HG03378 (cell line): ENCODE measurements around the gene FERMT2.
"Not testable (repeated sequence)": the region's sequence is repeated elsewhere in the genome, so short reads cannot be mapped to it uniquely, and the experiment has no call there.

Experiments
- ATAC-seq: cut with Tn5 transposase; IDR thresholded peaks from one replicate; pipeline ENCODE4 v1.9.1; 2021; ENCODE audit warnings: mild to moderate bottlenecking, moderate library complexity; ENCODE audit not compliant: unreplicated experiment

Gene FERMT2

GRCh38 chr14:52868911-52869618 lies 81.8 kb downstream of the FERMT2 start:
- no peak for ATAC-seq

DNA sequence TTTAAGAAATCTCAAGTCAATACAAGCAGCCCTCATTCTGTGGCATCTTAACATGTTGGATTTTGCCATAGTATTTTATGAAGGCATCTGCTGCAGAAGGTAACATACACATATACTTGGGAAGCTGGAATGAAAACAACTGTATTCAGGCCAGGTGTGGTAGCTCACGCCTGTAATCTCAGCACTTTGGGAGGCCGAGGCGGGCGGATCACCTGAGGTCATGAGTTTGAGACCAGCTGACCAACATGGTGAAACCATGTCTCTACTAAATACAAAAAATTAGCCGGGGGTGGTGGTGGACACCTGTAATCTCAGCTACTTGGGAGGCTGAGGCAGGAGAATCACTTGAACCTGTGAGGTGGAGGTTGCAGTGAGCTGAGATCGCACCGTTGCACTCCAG lies 86.0 kb downstream of the FERMT2 start:
- not testable (repeated sequence) for ATAC-seq

GRCh38 chr14:52863334-52863700 lies 87.5 kb downstream of the FERMT2 start:
- no peak for ATAC-seq

GRCh38 chr14:52862632-52863333 lies 88.1 kb downstream of the FERMT2 start:
- no peak for ATAC-seq

GRCh38 chr14:52861403-52861802 lies 89.4 kb downstream of the FERMT2 start:
- ATAC-seq, result no peak

DNA sequence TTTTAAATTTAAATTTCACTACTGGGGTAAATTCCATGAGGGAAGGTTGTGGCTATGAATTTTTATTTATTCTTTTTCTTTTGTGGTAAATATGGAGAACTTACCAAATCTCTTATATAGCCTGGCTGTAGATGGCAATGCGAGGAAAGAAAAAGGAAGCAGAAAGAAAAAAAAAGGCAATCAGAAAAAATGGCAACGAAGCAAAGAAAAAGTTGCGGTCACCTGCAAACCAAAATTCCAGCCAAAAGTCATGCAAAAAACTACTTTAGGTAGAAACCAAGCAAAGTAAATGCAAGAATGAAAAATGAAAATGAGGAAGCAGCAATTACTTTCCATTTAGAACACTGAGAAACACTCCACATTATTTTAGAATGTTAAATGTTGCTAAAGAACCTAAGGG lies 89.9 kb downstream of the FERMT2 start:
- no peak for ATAC-seq

- ATAC-seq, result no peak
Measured at GRCh38 chr14:52860209-52860608, 90.6 kb downstream of the FERMT2 start.

GRCh38 chr14:52856139-52856538 lies 94.7 kb downstream of the FERMT2 start:
- no peak for ATAC-seq

DNA sequence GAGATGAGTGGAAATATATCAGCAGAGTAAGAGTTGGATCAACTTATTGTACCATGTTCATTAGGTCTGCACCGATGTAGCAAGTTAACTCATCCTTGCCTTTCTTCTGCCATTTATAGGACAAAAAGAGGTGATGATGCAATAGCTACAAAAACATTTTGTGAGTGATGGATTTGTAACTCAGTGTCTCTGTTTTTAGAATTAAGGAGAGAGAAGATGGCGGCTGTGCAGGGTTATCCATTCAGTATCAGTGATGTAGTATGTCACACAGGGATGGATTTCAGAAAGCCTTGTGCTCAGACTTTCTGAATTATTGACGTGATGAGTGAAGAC lies 97.4 kb downstream of the FERMT2 start:
- no peak for ATAC-seq

GRCh38 chr14:52852810-52853521 lies 97.9 kb downstream of the FERMT2 start:
- no peak for ATAC-seq

DNA sequence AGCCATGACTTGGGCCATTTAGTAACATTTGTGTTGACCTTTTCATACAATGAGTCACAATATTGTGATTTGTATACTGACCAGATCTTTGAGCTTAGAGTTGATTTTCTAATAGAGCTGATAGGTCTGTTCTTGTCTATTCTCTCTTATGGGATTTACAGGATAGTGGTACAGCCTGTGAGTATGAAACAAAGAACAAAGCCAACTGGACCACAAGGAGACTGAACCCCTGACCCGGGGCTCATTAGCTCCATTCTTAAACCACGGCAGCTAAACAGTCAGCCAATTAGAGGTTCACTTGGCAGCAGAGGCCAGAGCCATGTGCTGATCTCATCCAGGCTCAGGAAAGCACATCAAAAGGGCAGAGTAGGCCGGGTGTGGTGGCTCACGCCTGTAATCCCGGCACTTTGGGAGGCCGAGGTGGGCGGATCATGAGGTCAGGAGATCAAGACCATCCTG lies 100.4 kb downstream of the FERMT2 start:
- ATAC-seq, result no peak

DNA sequence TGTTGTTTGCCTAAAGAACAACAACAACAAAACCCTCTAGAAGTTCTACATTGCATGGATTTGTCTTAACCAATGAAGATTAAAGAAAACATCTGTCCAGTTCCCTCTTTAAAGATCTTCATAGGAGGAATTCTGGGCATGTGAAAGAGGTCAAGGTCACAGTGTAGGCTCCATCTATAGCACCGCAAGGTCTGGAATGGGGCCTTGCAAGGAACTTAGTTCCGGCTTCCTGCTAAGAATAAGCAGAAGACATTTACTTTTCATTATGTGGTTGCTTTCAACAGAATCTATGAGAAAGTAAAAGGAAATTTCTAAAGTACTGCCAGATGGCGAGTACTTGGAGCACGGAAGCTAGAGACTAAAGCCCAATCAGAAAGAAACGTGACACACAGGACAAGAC lies 102.2 kb downstream of the FERMT2 start:
- no peak for ATAC-seq

- no peak for ATAC-seq
Measured at GRCh38 chr14:52846591-52846990, 104.3 kb downstream of the FERMT2 start.

DNA sequence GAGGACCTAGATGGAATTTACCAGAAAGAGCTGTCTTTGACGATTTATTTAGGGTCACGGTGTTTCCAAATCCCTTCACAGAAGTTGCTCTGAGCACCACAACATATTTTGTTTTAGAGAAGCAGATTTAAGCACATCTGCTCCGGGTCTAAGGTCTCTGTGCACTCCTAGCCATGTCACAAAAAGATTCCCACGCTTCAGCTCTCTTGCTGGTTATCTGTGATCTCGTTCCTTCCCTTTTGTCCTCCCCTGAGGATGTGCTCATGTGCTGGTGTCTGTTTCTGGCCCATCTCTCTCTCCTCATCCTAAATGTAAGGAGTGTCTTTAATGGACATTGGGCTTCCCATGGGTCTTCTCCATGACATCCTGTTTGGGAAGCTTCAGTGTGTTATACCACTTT lies 105.8 kb downstream of the FERMT2 start:
- no peak for ATAC-seq

DNA sequence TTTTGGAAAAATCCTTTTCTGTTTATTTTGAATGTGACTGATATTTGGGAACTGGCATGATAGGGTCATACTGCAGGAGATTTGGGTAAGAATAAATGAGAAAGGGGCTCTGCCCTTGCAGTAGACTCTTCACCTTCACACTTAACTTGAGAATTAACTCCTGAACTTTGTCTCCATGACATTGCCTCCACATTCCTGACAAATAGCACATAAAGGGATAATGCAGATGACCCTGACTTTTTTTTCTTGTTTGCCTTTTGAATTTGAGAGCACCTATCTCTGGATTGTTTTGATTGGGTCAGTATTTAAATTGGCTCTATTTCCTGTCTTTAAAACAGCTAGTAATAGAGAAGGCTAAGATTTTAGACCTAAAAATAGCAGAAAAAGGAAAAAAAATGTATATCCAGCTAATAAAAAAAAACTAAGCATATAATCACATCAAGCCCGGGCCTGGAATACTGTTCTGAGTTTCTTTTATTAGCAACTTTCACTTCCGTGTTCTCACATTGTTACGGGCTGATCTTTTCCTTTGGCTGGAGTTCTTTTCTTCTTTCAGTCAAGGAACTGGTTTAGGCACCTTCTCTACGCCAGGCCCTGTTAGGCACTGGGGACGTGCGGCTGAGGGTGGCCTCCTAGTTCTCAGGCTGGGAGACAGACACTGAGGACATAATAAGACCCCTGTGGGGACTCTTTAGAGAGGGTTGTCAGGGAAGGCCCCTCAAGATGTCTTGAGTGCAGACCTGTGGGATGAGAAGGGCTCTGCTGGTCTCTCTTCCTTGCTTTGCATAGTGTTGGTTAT lies 106.4 kb downstream of the FERMT2 start:
- ATAC-seq, result no peak

DNA sequence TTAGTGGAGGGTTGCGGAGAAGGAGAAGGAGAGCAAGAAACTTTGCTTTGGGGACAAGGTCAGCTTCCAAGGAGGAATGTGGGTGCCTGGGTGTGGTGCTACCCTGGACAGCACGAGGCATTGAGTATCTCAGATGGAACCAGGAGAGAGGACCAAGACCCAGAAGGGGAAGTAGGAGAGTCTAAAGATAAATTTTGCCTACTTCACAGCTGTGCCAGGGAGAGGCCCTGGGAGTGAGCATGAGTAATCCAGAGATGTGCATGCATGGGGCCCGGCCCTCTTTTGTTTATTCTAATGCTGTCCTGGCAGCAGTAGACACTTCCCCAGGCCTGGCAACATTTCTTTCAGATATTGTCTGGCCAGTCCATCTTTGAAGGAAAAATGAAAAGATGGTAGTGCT lies 110.0 kb downstream of the FERMT2 start:
- no peak for ATAC-seq

- no peak for ATAC-seq
Measured at GRCh38 chr14:52837451-52837850, 113.4 kb downstream of the FERMT2 start.

- no peak for ATAC-seq
Measured at GRCh38 chr14:52836063-52836462, 114.8 kb downstream of the FERMT2 start.

DNA sequence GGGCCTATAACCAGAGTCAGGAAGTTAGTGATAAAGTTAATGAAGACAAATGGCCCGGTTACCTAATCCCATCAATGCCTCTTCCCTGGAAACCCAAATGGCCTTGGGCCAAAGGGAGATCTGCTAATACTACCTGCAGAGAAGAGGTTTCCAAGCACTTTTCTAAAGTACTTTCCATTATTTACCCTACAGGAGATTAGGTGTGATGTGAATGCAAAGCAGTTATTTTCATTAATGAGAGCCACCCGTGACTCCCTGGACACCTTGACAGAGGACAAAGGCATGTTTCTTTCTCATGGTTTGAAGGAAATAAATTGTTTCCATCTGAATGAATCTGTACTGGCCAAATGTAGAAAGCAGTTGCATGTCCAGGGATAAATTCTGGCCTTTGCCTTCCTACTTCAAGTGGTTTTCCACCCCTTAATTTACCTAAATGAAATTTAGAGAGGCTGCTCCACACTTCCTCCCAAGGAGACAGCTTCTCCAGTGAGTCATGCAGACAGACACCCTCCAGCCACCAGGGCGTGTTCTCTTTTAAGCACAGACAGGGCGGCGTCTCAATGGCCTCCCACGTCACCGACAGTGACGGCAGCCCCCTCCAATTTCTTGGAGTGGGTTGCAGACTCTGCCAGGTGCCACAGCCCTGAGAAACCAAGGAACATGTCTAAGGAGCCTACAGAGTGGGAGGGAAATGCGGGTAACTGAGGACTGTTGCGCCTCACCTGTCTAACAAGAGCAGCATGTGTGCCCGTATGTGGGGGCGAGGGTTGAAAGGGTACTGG lies 115.5 kb downstream of the FERMT2 start:
- no peak for ATAC-seq

GRCh38 chr14:52834440-52834842 lies 116.4 kb downstream of the FERMT2 start:
- ATAC-seq, result no peak

DNA sequence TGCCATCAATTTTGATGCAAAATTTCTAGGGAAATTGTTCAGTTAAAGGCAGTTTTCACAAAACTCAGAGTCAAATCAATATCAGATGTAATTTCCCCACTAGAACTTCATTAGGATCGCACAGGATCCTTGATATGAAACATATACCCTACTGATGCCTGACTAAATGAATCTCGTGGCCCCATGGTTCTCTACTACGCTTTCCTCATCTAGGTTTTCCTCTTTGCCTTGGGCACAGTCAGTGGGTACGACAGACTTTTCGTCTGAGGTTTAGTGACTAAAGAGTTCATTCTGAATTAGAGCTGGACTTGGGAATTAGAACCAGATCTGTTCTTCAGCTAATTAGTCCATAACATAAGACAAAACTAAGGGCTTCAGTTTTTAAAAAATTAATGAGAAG lies 117.0 kb downstream of the FERMT2 start:
- ATAC-seq, result no peak
